HG03280 (cell line): Measurements from ENCODE around the gene RBPMS2.
"Not testable (repeated sequence)": the region's sequence is repeated elsewhere in the genome, so short reads cannot be mapped to it uniquely, and the experiment has no call there.

Experiments
- ATAC-seq: cut with Tn5 transposase; IDR thresholded peaks from one replicate; pipeline ENCODE4 v1.9.1; 2021; ENCODE audit warnings: mild to moderate bottlenecking, moderate library complexity; ENCODE audit not compliant: unreplicated experiment

RBPMS2 gene

DNA sequence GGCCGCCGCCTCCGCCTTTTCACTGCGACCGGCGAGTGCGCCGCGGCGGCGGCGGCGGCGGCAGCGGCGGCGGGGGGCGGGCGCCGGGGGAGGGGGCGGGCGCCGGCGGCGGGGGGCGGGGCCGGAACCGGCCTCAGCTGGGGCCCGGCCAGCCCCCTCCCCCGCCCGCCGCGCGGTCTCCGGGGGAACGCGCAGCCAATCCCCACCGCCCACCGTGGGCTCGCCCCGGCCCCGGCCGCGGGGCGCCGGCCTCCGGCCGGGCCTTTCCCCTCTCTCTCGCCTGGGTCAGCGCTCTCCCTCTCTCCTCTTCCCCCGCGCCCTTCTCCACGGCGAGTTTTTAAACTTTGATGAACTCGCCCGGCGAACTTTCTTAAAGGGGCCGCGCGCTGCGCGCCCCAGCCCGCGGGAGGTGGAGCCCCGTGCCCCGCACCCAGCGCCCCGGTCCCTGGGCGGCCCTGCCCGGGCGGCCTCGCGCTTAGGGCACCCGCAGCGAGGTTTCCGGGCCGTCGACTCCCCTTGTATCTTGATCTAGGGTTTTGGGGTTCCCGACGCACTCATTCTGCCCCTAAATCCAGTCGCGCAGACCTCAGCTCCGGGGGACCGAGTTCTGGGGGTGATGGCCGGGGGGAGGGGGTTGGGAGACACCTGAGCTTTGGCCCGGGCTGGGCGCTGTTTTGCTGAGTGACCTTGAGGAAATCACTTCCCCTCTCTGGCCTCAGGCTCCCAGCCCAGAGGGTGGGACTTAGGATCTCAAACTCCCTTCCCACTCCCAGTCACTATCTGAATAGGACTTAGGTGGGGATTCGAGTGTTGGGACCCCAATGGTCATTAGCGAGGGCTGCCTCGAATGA is at the start of gene RBPMS2:
Gene RBPMS2 (minus strand): TSS at position 39 of the 851 bp plus-strand sequence. CDS start 270 bp downstream, outside the sequence.
- no peak for ATAC-seq

GRCh38 chr15:64824929-64825430 is 49.6 kb upstream of the RBPMS2 start:
- no peak for ATAC-seq

DNA sequence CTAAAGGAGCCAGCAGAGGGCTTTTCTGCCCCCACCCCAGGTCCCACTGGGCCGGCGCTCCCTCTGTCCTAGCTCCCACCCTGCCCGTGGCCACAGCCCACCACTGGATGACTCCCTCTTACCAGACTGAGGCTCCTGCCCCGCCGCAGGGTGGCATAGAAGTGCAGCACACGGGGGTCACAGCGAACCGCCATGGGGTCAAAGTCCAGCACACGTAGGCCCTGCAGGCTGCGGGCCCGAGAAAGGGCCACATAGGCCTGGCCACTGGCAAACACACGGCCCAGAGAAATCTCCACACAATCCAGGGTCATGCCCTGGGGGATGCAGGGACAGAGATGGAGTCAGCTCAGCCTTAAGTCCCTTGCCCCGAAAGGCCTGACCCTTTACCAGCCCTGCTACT is 41.1 kb upstream of the RBPMS2 start:
- no peak for ATAC-seq

DNA sequence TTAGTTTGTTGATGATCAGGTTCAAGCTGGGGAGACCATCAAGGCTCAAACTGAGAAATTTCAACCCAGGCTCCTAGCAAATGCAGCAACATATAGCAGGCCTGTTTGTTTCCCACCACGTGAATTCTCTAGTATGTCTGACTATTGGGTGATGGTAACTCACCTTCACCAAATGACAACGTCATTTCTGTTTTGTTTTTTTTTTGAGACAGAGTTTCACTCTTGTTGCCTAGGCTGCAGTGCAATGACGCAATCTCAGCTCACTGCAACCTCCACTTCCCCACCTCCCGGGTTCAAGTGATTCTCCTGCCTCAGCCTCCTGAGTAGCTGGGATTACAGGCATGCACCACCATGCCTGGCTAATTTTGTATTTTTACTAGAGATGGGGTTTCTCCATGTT is 39.6 kb upstream of the RBPMS2 start:
- ATAC-seq: not testable (repeated sequence)

- ATAC-seq: not testable (repeated sequence)
Measured at GRCh38 chr15:64814283-64814682, 38.9 kb upstream of the RBPMS2 start.

- no peak for ATAC-seq
Measured at GRCh38 chr15:64813075-64813474, 37.7 kb upstream of the RBPMS2 start.

DNA sequence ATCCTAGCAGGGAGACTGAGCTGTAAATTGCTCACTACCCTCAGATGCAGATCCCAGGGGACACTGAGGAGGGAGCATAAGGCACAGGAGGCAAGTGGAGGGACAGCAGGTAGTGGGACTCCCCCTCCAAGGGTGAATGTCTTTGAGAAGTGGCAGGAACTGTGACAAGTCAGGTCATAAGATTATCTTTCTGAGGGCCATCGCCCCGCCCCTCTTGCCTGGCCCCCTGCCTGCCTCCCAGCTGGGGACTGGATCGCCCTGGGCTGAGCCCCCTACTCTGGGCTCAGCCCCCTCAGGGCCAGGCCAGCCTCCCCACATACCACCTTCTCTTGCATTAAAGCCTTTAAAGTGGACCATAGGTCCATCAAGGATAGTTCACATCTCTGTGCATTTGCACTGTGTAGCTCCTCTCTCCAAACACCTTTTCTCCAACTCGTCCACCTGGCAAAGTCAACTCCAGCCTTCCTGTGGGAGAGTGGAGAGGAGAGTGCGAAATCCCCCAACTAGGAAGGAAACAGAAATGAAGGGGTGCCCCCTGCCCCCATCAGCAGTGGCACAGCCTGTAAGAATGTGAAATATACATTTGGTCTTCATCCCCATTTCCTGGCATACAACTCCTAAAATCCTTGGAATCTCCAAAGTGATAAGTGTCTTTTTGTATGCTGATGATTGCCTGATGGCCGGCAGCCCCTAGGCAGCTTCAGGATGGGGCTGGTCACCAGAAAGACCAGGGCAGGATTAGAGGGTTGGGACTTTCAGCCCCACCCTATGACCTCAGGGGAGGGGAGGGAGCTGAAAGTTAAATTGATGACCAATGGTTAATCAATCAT is 35.3 kb upstream of the RBPMS2 start:
- ATAC-seq: no peak

GRCh38 chr15:64809649-64810496 is 34.5 kb upstream of the RBPMS2 start:
- no peak for ATAC-seq

- no peak for ATAC-seq
Measured at GRCh38 chr15:64808785-64809453, 33.5 kb upstream of the RBPMS2 start.

- no peak for ATAC-seq
Measured at GRCh38 chr15:64807751-64808222, 32.4 kb upstream of the RBPMS2 start.

- no peak for ATAC-seq
Measured at GRCh38 chr15:64807051-64807749, 31.8 kb upstream of the RBPMS2 start.

GRCh38 chr15:64806509-64806908 is 31.1 kb upstream of the RBPMS2 start:
- no peak for ATAC-seq

GRCh38 chr15:64804619-64805018 is 29.2 kb upstream of the RBPMS2 start:
- no peak for ATAC-seq

GRCh38 chr15:64803526-64803925 is 28.1 kb upstream of the RBPMS2 start:
- ATAC-seq: no peak

- no peak for ATAC-seq
Measured at GRCh38 chr15:64800476-64800875, 25.1 kb upstream of the RBPMS2 start.

DNA sequence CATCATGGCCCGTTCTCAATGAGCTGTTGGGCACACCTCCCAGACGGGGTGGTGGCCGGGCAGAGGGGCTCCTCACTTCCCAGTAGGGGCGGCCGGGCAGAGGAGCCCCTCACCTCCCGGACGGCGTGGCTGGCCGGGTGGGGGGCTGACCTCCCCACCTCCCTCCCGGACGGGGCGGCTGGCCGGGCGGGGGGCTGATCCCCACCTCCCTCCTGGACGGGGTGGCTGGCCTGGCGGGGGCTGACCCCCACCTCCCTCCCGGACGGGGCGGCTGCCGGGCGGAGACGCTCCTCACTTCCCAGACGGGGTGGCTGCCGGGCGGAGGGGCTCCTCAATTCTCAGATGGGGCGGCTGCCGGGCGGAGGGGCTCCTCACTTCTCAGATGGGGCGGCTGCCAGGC is 23.5 kb upstream of the RBPMS2 start:
- not testable (repeated sequence) for ATAC-seq

- ATAC-seq: not testable (repeated sequence)
Measured at GRCh38 chr15:64795921-64796320, 20.5 kb upstream of the RBPMS2 start.

DNA sequence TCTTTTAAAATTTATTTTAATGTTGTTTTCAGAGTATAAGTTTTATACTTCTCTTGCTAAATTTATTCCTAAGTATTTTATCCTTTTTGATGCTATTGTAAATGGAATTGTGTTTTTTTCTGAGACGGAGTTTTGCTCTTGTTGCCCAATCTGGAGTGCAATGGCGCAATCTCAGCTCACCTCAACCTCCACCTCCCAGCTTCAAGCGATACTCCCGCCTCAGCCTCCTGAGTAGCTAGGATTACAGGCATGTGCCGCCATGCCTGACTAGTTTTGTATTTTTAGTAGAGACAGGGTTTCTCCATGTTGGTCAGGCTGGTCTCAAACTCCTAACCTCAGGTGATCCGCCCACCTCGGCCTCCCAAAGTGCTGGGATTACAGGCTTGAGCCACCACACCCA is 19.9 kb upstream of the RBPMS2 start:
- not testable (repeated sequence) for ATAC-seq

- no peak for ATAC-seq
Measured at GRCh38 chr15:64792282-64792681, 16.9 kb upstream of the RBPMS2 start.
